Vagina (tissue), 2 donors: ENCODE results near the gene KRTAP12-3. TPM values are rescaled to one million over a fixed set of nuclear protein-coding genes. Genes with fewer than 3 reads are reported as not detected.

Source experiments
- DNase-seq, 2 donors: peaks; one replicate each; pipeline ENCODE4 v3.0.0-alpha.2; 2017; ENCODE audit errors: extremely low spot score in 2 of 2
- H3K27ac ChIP-seq: fragments of 200-600 bp; sonication (generic); one replicate; pipeline ENCODE4 v1.5.1; 2019
- H3K27me3 ChIP-seq: fragments of 200-600 bp; sonication (generic); one replicate; pipeline ENCODE4 v1.5.1; 2019
- H3K36me3 ChIP-seq, 2 donors: fragments of 200-600 bp; sonication (generic); one replicate each; pipeline ENCODE4 v1.5.1; 2017 to 2019
- H3K4me1 ChIP-seq: fragments of 200-600 bp; sonication (generic); one replicate; pipeline ENCODE4 v1.5.1; 2019
- H3K4me3 ChIP-seq, 2 donors: fragments of 200-600 bp; sonication (generic); 1 replicate in 1 of 2; 2 replicates in 1 of 2; pipeline ENCODE4 v1.5.1; 2016 to 2019
- H3K9me3 ChIP-seq: fragments of 200-600 bp; sonication (generic); one replicate; pipeline ENCODE4 v1.5.1; 2019
- CTCF ChIP-seq, 3 experiments: fragments of 450-650 bp in 2 of 3; fragments of 200-600 bp in 1 of 3; sonication (generic) in 1 of 3; IDR thresholded peaks; one replicate each; pipeline ENCODE4 v1.5.1; 2017 to 2019; ENCODE audit warnings: antibody characterized with exemption in 3 of 3, mild to moderate bottlenecking in 2 of 3, moderate library complexity in 2 of 3
- POLR2A ChIP-seq, 2 donors: fragments of 450-650 bp; IDR thresholded peaks; one replicate each; pipeline ENCODE4 v1.6.1; 2017; ENCODE audit warnings: antibody characterized with exemption in 2 of 2, mild to moderate bottlenecking in 2 of 2, moderate library complexity in 2 of 2
- POLR2AphosphoS5 ChIP-seq, 2 donors: sonication (generic); formaldehyde crosslinking; IDR thresholded peaks; one replicate each; pipeline ENCODE4 v1.9.0; 2017; ENCODE audit warnings: antibody characterized with exemption in 2 of 2, mild to moderate bottlenecking in 2 of 2, low read depth in 1 of 2; ENCODE audit not compliant: insufficient read depth in 1 of 2
- intact Hi-C: fragments of 100-400 bp; cut with DNase I; formaldehyde crosslinking; loops from one replicate; pipeline ENCODE4 v1.15.1; 2023
- total RNA-seq: library from RNA; depleted of rRNA; stranded (reverse); fragments of >200 nt; gene quantifications from one replicate; pipeline ENCODE4 v1.2.3, GENCODE V29; 2016

Gene KRTAP12-3
- total RNA-seq, 1 donor from 2014 or later: not detected

- Histone ChIP-seq H3K9me3 (peaks cover 5% of the 10 kb centered on the region), H3K27me3 (no peaks in the 10 kb centered on the region), H3K4me3 (no peak overlapping the region), H3K27ac (no peak overlapping the region), H3K36me3 (no peaks in the 10 kb centered on the region), H3K4me1 (no peaks in the 10 kb centered on the region)
- intact Hi-C loops: no loop called here
- no peak for TF ChIP-seq POLR2AphosphoS5 (IDR thresholded peaks at IDR 0.05; ENCODE audit: insufficient read depth in 1 of 2, low read depth in 1 of 2)
- no peak for TF ChIP-seq CTCF (IDR thresholded peaks at IDR 0.05)
- no peak for TF ChIP-seq POLR2A (IDR thresholded peaks at IDR 0.05)
- DNase-seq: peak in 1 of 2 donors; percentile 95
These were observed 41.7 kb upstream of the KRTAP12-3 start for GRCh38 chr21:44615911-44616590.

GRCh38 chr21:44616591-44616926 lies 41.2 kb upstream of the KRTAP12-3 start:
- no peak for TF ChIP-seq POLR2AphosphoS5 (IDR thresholded peaks at IDR 0.05; ENCODE audit: insufficient read depth in 1 of 2, low read depth in 1 of 2)
- no peak for TF ChIP-seq POLR2A (IDR thresholded peaks at IDR 0.05)
- TF ChIP-seq CTCF (IDR thresholded peaks at IDR 0.05): no peak
- Histone ChIP-seq H3K27ac (no peak overlapping the region), H3K4me1 (no peaks in the 10 kb centered on the region), H3K36me3 (no peaks in the 10 kb centered on the region), H3K27me3 (no peaks in the 10 kb centered on the region), H3K4me3 (no peak overlapping the region), H3K9me3 (peaks cover 4% of the 10 kb centered on the region)
- DNase-seq: peak in 1 of 2 donors; percentile 67
- intact Hi-C loops: no loop called here

GRCh38 chr21:44617071-44617501 lies 40.6 kb upstream of the KRTAP12-3 start:
- no peaks in the 10 kb centered on the region for H3K9me3 ChIP-seq
- H3K27ac ChIP-seq: no peak overlapping the region
- DNase-seq: peak; percentile 62 to 88
- intact Hi-C loops: no loop called here
- no peaks in the 10 kb centered on the region for H3K27me3 ChIP-seq
- H3K4me3 ChIP-seq: no peak overlapping the region
- H3K36me3 ChIP-seq: no peaks in the 10 kb centered on the region
- no peak for TF ChIP-seq CTCF (IDR thresholded peaks at IDR 0.05)
- TF ChIP-seq POLR2A (IDR thresholded peaks at IDR 0.05): no peak
- TF ChIP-seq POLR2AphosphoS5 (IDR thresholded peaks at IDR 0.05; ENCODE audit: insufficient read depth in 1 of 2, low read depth in 1 of 2): no peak
- no peaks in the 10 kb centered on the region for H3K4me1 ChIP-seq

GRCh38 chr21:44618504-44618903 lies 39.2 kb upstream of the KRTAP12-3 start:
- Histone ChIP-seq H3K27me3 (no peaks in the 10 kb centered on the region), H3K27ac (no peak overlapping the region), H3K36me3 (no peaks in the 10 kb centered on the region), H3K4me3 (no peak overlapping the region), H3K9me3 (no peaks in the 10 kb centered on the region), H3K4me1 (no peaks in the 10 kb centered on the region)
- TF ChIP-seq CTCF (IDR thresholded peaks at IDR 0.05): no peak
- no peak for TF ChIP-seq POLR2A (IDR thresholded peaks at IDR 0.05)
- no peak for TF ChIP-seq POLR2AphosphoS5 (IDR thresholded peaks at IDR 0.05; ENCODE audit: insufficient read depth in 1 of 2, low read depth in 1 of 2)
- intact Hi-C loops: no loop called here
- no peak for DNase-seq

GRCh38 chr21:44618909-44619308 lies 38.8 kb upstream of the KRTAP12-3 start:
- peaks cover 2% of the 10 kb centered on the region for H3K9me3 ChIP-seq
- intact Hi-C loops: no loop called here
- H3K4me1 ChIP-seq: no peaks in the 10 kb centered on the region
- no peaks in the 10 kb centered on the region for H3K36me3 ChIP-seq
- no peaks in the 10 kb centered on the region for H3K27me3 ChIP-seq
- no peak overlapping the region for H3K4me3 ChIP-seq
- TF ChIP-seq POLR2A (IDR thresholded peaks at IDR 0.05): no peak
- TF ChIP-seq POLR2AphosphoS5 (IDR thresholded peaks at IDR 0.05; ENCODE audit: insufficient read depth in 1 of 2, low read depth in 1 of 2): no peak
- no peak for TF ChIP-seq CTCF (IDR thresholded peaks at IDR 0.05)
- no peak for DNase-seq
- no peak overlapping the region for H3K27ac ChIP-seq
